Measurements from ENCODE around the gene CNTN4. TPM values are rescaled to one million over a fixed set of nuclear protein-coding genes. Genes with fewer than 3 reads are reported as not detected.

Gene CNTN4
- total and polyA plus RNA-seq, 2 donors (not counting 3 experiments of a cell fraction or from before 2014, with no cell fraction given) = not detected

- ChIA-PET POLR2A (no interaction called here), CTCF (no interaction called here)
- H3K27ac ChIP-seq (ENCODE audit: insufficient read depth, low read depth, low read length) = no peak overlapping the region
- no TSS peak for BruUV-seq (replicated peaks)
- FAIRE-seq (no peak), DNase-seq (ENCODE audit: low read depth, low spot score) (no peak)
- no peaks in the 10 kb centered on the region for H3K9me3 ChIP-seq (replicated peaks; ENCODE audit: control insufficient read depth, insufficient read depth, low read length)
- no peak overlapping the region for H3K4me3 ChIP-seq (replicated peaks in 1 of 3; ENCODE audit: insufficient read depth in 1 of 3, low read depth in 1 of 3, low read length in 3 of 3)
- no peaks in the 10 kb centered on the region for H3K27me3 ChIP-seq (ENCODE audit: control insufficient read depth in 2 of 2, insufficient read depth in 2 of 2, low read length in 2 of 2)
- no peaks in the 10 kb centered on the region for H3K79me2 ChIP-seq (ENCODE audit: control insufficient read depth, insufficient read depth, low read length)
- no peaks in the 10 kb centered on the region for H3K36me3 ChIP-seq (ENCODE audit: control insufficient read depth in 2 of 2, extremely low read depth in 1 of 2, insufficient read depth in 2 of 2, low read length in 2 of 2)
- dilution Hi-C loops (cut with MboI; ENCODE audit: extremely low pct_ligation_motif_present, low sequenced_read_pairs) (no loop called here), intact Hi-C loops (cut with micrococcal nuclease) (no loop called here)
- H2AFZ ChIP-seq (ENCODE audit: low read depth, low read length) = no peak overlapping the region
- H3K9ac ChIP-seq (replicated peaks; ENCODE audit: extremely low read depth, insufficient read depth, low read length) = no peak overlapping the region
- TF ChIP-seq FOS (IDR thresholded peaks at IDR 0.05; ENCODE audit: borderline replicate concordance, insufficient read depth, low read length) (no peak), GATA2 (IDR thresholded peaks at IDR 0.05; ENCODE audit: insufficient read depth, insufficient read length, low read depth, low read length) (no peak), POLR2A (IDR thresholded peaks at IDR 0.05; ENCODE audit: low read depth, low read length) (no peak), MYC (IDR thresholded peaks at IDR 0.05; ENCODE audit: low read depth, low read length) (no peak)
- no peaks in the 10 kb centered on the region for H3K4me1 ChIP-seq (ENCODE audit: control insufficient read depth, extremely low read depth, insufficient read depth, low read length)
- no peaks in the 10 kb centered on the region for H3K9me1 ChIP-seq (replicated peaks; ENCODE audit: control insufficient read depth, extremely low read depth, insufficient read depth, low read length)
- H3K4me2 ChIP-seq (ENCODE audit: insufficient read depth, low read length) = no peak overlapping the region
- no peaks in the 10 kb centered on the region for H4K20me1 ChIP-seq (replicated peaks; ENCODE audit: control insufficient read depth, extremely low read depth, insufficient read depth, low read length)
Observed at GRCh38 chr3:2246873-2247648, 148.4 kb downstream of the CNTN4 start.

- CTCF ChIA-PET = interaction anchor here (1.0 kb wide), 1 partner anchor 904 kb away, joined by 3 read pairs; no protein-coding TSS in a partner anchor
- BruUV-seq (replicated peaks) = no TSS peak
Observed at GRCh38 chr3:2247831-2248230, 149.2 kb downstream of the CNTN4 start.

More at GRCh38 chr3:2247831-2248230, 149.2 kb downstream of the CNTN4 start:
- H3K79me2 ChIP-seq (ENCODE audit: control insufficient read depth, insufficient read depth, low read length) = no peaks in the 10 kb centered on the region
- TF ChIP-seq FOS (IDR thresholded peaks at IDR 0.05; ENCODE audit: borderline replicate concordance, insufficient read depth, low read length) (no peak), MAX (IDR thresholded peaks at IDR 0.05; ENCODE audit: insufficient read depth, insufficient read length) (no peak), EZH2 (IDR thresholded peaks at IDR 0.05; ENCODE audit: borderline replicate concordance, low read depth, low read length, severe bottlenecking) (no peak), JUN (IDR thresholded peaks at IDR 0.05; ENCODE audit: borderline replicate concordance, insufficient read depth, insufficient read length, low read depth) (no peak), GATA2 (IDR thresholded peaks at IDR 0.05; ENCODE audit: insufficient read depth, insufficient read length, low read depth, low read length) (no peak), MYC (IDR thresholded peaks at IDR 0.05; ENCODE audit: low read depth, low read length) (no peak), POLR2AphosphoS5 (IDR thresholded peaks at IDR 0.05; ENCODE audit: insufficient read depth, low read depth, low read length) (no peak), POLR2A (IDR thresholded peaks at IDR 0.05; ENCODE audit: low read depth, low read length) (no peak), CTCF (IDR thresholded peaks at IDR 0.05; ENCODE audit: extremely low read depth in 1 of 2, insufficient read depth in 1 of 2, low read depth in 1 of 2, low read length in 2 of 2) (no peak)
- H3K4me2 ChIP-seq (ENCODE audit: insufficient read depth, low read length) = no peak overlapping the region
- POLR2A ChIA-PET = no interaction called here
- dilution Hi-C loops (cut with MboI; ENCODE audit: extremely low pct_ligation_motif_present, low sequenced_read_pairs) (no loop called here), intact Hi-C loops (cut with micrococcal nuclease) (no loop called here)
- H3K27me3 ChIP-seq (ENCODE audit: control insufficient read depth in 2 of 2, insufficient read depth in 2 of 2, low read length in 2 of 2) = no peaks in the 10 kb centered on the region
- H2AFZ ChIP-seq (ENCODE audit: low read depth, low read length) = no peak overlapping the region
- no peaks in the 10 kb centered on the region for H3K9me1 ChIP-seq (replicated peaks; ENCODE audit: control insufficient read depth, extremely low read depth, insufficient read depth, low read length)
- no peak overlapping the region for H3K4me3 ChIP-seq (replicated peaks in 1 of 3; ENCODE audit: insufficient read depth in 1 of 3, low read depth in 1 of 3, low read length in 3 of 3)
- H3K9me3 ChIP-seq (replicated peaks; ENCODE audit: control insufficient read depth, insufficient read depth, low read length) = no peaks in the 10 kb centered on the region
- H3K9ac ChIP-seq (replicated peaks; ENCODE audit: extremely low read depth, insufficient read depth, low read length) = no peak overlapping the region
- H3K27ac ChIP-seq (ENCODE audit: insufficient read depth, low read depth, low read length) = no peak overlapping the region
- DNase-seq (ENCODE audit: low read depth, low spot score) (no peak), FAIRE-seq (no peak)
- H3K36me3 ChIP-seq (ENCODE audit: control insufficient read depth in 2 of 2, extremely low read depth in 1 of 2, insufficient read depth in 2 of 2, low read length in 2 of 2) = no peaks in the 10 kb centered on the region
- H3K4me1 ChIP-seq (ENCODE audit: control insufficient read depth, extremely low read depth, insufficient read depth, low read length) = no peaks in the 10 kb centered on the region
- H4K20me1 ChIP-seq (replicated peaks; ENCODE audit: control insufficient read depth, extremely low read depth, insufficient read depth, low read length) = no peaks in the 10 kb centered on the region

Measured in endothelial cell of umbilical vein (primary cell).